Right atrium auricular region (tissue), 2 donors: ENCODE data around the gene KIF1B. TPM values are rescaled to one million over a fixed set of nuclear protein-coding genes. Genes with fewer than 3 reads are reported as not detected.

ENCODE experiments used
- DNase-seq: peaks from one replicate; pipeline ENCODE4 v3.0.0-alpha.2; 2019; ENCODE audit warnings: low spot score
- H3K27ac ChIP-seq, 2 donors: fragments of 200-600 bp; sonication (generic); 1 replicate in 1 of 2; 2 replicates in 1 of 2; pipeline ENCODE4 v1.5.1; 2016 to 2019
- H3K27me3 ChIP-seq, 2 donors: fragments of 200-600 bp; sonication (generic); one replicate each; pipeline versions ENCODE4 v1.5.1 to v1.6.0; 2017 to 2019
- H3K36me3 ChIP-seq: fragments of 200-600 bp; sonication (generic); one replicate; pipeline ENCODE4 v1.5.1; 2016
- H3K4me1 ChIP-seq, 2 donors: fragments of 200-600 bp; sonication (generic); one replicate each; pipeline versions ENCODE4 v1.5.1 to v1.6.0; 2017 to 2019
- H3K4me3 ChIP-seq, 2 donors: fragments of 200-600 bp; sonication (generic); 1 replicate in 1 of 2; 2 replicates in 1 of 2; pipeline ENCODE4 v1.5.1; 2017 to 2019; ENCODE audit warnings: mild to moderate bottlenecking in 1 of 2, moderate library complexity in 1 of 2
- H3K9me3 ChIP-seq, 2 donors: fragments of 200-600 bp; sonication (generic); one replicate each; pipeline ENCODE4 v1.5.1; 2019
- CTCF ChIP-seq, 2 donors: fragments of 200-600 bp; sonication (generic); IDR thresholded peaks; one replicate each; pipeline ENCODE4 v1.5.1; 2019; ENCODE audit warnings: antibody characterized with exemption in 2 of 2
- total RNA-seq, 2 donors: library from RNA; depleted of rRNA; stranded (reverse); fragments of >200 nt; gene quantifications; one replicate each; pipeline ENCODE4 v1.1.0, GENCODE V29; 2016

The KIF1B gene
- total RNA-seq, 2 donors from 2014 or later, result 55.7 to 63.9 TPM

GRCh38 chr1:10347109-10347508 lies 136.7 kb downstream of the KIF1B start:
- DNase-seq, result no peak
- Histone ChIP-seq H3K9me3 (no peaks in the 10 kb centered on the region), H3K4me3 (no peak overlapping the region), H3K27ac (no peak overlapping the region), H3K4me1 (no peaks in the 10 kb centered on the region), H3K36me3 (peaks cover 65% of the 10 kb centered on the region), H3K27me3 (no peaks in the 10 kb centered on the region)
- TF ChIP-seq CTCF (IDR thresholded peaks at IDR 0.05), result no peak

GRCh38 chr1:10353282-10353681 lies 142.9 kb downstream of the KIF1B start:
- Histone ChIP-seq H3K27me3 (no peaks in the 10 kb centered on the region), H3K27ac (no peak overlapping the region), H3K36me3 (peaks cover 30% of the 10 kb centered on the region), H3K9me3 (no peaks in the 10 kb centered on the region), H3K4me1 (no peaks in the 10 kb centered on the region), H3K4me3 (no peak overlapping the region)
- no peak for TF ChIP-seq CTCF (IDR thresholded peaks at IDR 0.05)
- DNase-seq, result no peak

DNA sequence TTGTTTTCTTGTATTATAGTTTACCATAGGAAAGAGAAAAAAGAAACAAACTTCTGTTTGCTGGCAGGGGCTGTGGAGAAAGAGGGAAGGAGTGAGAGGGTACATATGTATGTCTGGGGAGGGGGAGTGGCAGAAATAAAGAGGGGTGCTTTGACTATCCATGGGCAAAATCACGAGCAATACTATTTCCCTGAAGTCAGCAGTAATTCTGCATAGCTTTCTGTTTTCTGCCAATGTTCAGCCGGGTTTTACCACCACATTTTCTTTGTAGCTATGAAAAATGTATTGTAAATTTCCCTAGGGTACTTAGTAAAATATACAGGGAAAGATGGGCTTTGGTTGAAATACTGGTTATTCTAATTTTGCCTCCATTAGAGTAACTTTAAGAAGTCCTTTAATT lies 143.3 kb downstream of the KIF1B start:
- no peak overlapping the region for H3K4me3 ChIP-seq
- H3K4me1 ChIP-seq, result no peaks in the 10 kb centered on the region
- no peak overlapping the region for H3K27ac ChIP-seq
- TF ChIP-seq CTCF (IDR thresholded peaks at IDR 0.05), result no peak
- no peak for DNase-seq
- H3K9me3 ChIP-seq, result no peaks in the 10 kb centered on the region
- H3K27me3 ChIP-seq, result no peaks in the 10 kb centered on the region
- H3K36me3 ChIP-seq, result peaks cover 26% of the 10 kb centered on the region

DNA sequence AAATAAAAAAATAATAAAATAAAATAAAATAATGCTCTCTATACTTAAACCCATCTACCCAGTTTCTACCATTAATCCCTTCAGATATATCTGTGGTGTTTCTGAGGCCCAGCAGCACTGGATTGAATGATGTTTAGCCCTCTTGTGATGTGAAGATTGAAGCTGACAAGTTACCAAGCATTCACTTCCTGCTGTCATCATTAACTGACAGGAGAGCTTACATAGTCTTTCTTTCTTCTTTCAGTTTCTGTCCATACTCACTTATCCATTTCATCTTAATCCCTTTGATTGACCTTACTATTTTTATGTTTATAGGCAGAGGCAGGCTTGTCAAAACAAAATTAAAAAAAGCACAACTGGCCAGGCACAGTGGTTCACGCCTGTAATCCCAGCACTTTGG lies 149.7 kb downstream of the KIF1B start:
- H3K27ac ChIP-seq, result no peak overlapping the region
- H3K4me3 ChIP-seq, result no peak overlapping the region
- no peaks in the 10 kb centered on the region for H3K9me3 ChIP-seq
- no peak for DNase-seq
- peaks cover 17% of the 10 kb centered on the region for H3K36me3 ChIP-seq
- H3K27me3 ChIP-seq, result no peaks in the 10 kb centered on the region
- no peaks in the 10 kb centered on the region for H3K4me1 ChIP-seq
- TF ChIP-seq CTCF (IDR thresholded peaks at IDR 0.05), result no peak

GRCh38 chr1:10361515-10361914 lies 151.1 kb downstream of the KIF1B start:
- Histone ChIP-seq H3K27ac (no peak overlapping the region), H3K4me1 (no peaks in the 10 kb centered on the region), H3K9me3 (no peaks in the 10 kb centered on the region), H3K36me3 (peaks cover 17% of the 10 kb centered on the region), H3K27me3 (no peaks in the 10 kb centered on the region), H3K4me3 (no peak overlapping the region)
- no peak for DNase-seq
- TF ChIP-seq CTCF (IDR thresholded peaks at IDR 0.05), result no peak

DNA sequence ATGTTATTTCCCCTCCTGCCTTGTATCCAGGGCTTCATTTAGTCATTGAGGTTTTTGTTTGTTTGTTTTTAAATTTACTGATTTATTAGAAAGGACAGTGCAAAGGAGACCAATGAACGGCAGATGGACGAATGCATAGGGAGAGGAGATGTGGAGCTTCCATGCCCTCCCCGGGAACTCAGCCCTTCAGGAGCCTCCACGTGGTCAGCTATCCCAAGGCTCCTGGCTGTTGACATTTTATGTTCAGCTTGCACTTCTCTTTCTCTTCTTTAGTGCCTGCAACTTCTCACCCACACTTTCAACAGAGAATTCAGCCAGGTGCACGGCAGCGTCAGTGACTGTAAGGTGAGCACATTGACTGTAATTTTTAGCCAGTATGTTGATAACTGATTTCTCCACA lies 157.8 kb downstream of the KIF1B start:
- no peak for TF ChIP-seq CTCF (IDR thresholded peaks at IDR 0.05)
- DNase-seq, result no peak
- Histone ChIP-seq H3K4me3 (no peak overlapping the region), H3K27ac (no peak overlapping the region), H3K36me3 (peaks cover 29% of the 10 kb centered on the region), H3K9me3 (no peaks in the 10 kb centered on the region), H3K27me3 (no peaks in the 10 kb centered on the region), H3K4me1 (no peaks in the 10 kb centered on the region)
